GM12878 (cell line): ENCODE measurements around the gene OR2H1. TPM values are rescaled to one million over a fixed set of nuclear protein-coding genes. Genes with fewer than 3 reads are reported as not detected.

Source experiments
- ATAC-seq: fragments of 200-7000 bp; cut with Tn5 transposase; 3 replicates; pipeline ENCODE4 v1.9.1; 2020; ENCODE audit warnings: mild to moderate bottlenecking, moderate library complexity
- BruUV-seq: library from RNA; stranded (reverse); fragments of 400-500 nt; replicated peaks from 2 replicates; lab custom pipeline; 2021; lab: Mats Ljungman, UMichigan
- CTCF ChIA-PET: fragments of 300-600 bp; sonication (Branson Sonifier 250); formaldehyde crosslinking; extraction: SDS; loops from one replicate; lab custom pipeline; 2021; ENCODE audit warnings: inconsistent platforms; lab: Yijun Ruan, JAX
- POLR2A ChIA-PET: fragments of 350-600 bp; formaldehyde crosslinking; extraction: SDS; loops from one replicate; lab custom pipeline; 2021; ENCODE audit warnings: inconsistent platforms; lab: Charles Lee
- RAD21 ChIA-PET: fragments of 300-600 bp; sonication (Branson Sonifier 250); formaldehyde crosslinking; loops from one replicate; lab custom pipeline; 2023; ENCODE audit warnings: antibody characterized with exemption; ENCODE audit not compliant: unreplicated experiment; lab: Charles Lee
- SMC1A ChIA-PET: fragments of 300-600 bp; sonication (Branson Sonifier 250); formaldehyde crosslinking; loops from one replicate; lab custom pipeline; 2023; ENCODE audit not compliant: unreplicated experiment, uncharacterized antibody; lab: Charles Lee
- DNase-seq: peaks from one replicate; pipeline ENCODE4 v3.0.0-alpha.2; 2011; ENCODE audit warnings: low read depth, low spot score
- FAIRE-seq: peaks from 3 replicates; lab custom pipeline; 2011; peaks lifted over from hg19 to GRCh38; lab: Jason Lieb, UNC
- H2AFZ ChIP-seq: 2 replicates; pipeline ENCODE4 v1.6.0; 2011; ENCODE audit warnings: low read depth, low read length, control low read depth; ENCODE audit not compliant: control insufficient read depth
- H3K27ac ChIP-seq: 2 replicates; pipeline ENCODE4 v1.5.1; 2011; ENCODE audit warnings: control low read depth; ENCODE audit not compliant: control insufficient read depth, insufficient read depth
- H3K27me3 ChIP-seq, 2 experiments: replicated peaks in 1 of 2; 2 replicates each; pipeline versions ENCODE4 v1.6.0 to v1.6.1; 2011; ENCODE audit warnings: low read length in 1 of 2; ENCODE audit not compliant: control insufficient read depth in 2 of 2, insufficient read depth in 2 of 2
- H3K36me3 ChIP-seq, 2 experiments: 2 replicates each; pipeline ENCODE4 v1.5.1; 2011; ENCODE audit warnings: low read length in 1 of 2; ENCODE audit not compliant: control insufficient read depth in 2 of 2, insufficient read depth in 2 of 2
- H3K4me1 ChIP-seq: 2 replicates; pipeline ENCODE4 v1.6.1; 2011; ENCODE audit warnings: mild to moderate bottlenecking, low read length, moderate library complexity, mixed read lengths; ENCODE audit not compliant: control insufficient read depth, insufficient read depth
- H3K4me2 ChIP-seq: 2 replicates; pipeline ENCODE4 v1.6.0; 2011; ENCODE audit warnings: control low read depth; ENCODE audit not compliant: control insufficient read depth, insufficient read depth
- H3K4me3 ChIP-seq: fragments of 200-600 bp; sonication (generic); 2 replicates; pipeline ENCODE4 v1.5.1; 2016
- H3K79me2 ChIP-seq: 2 replicates; pipeline ENCODE4 v1.6.0; 2011; ENCODE audit warnings: low read length; ENCODE audit not compliant: control insufficient read depth, insufficient read depth
- H3K9ac ChIP-seq: 2 replicates; pipeline ENCODE4 v1.8.0; 2011; ENCODE audit warnings: low read length, control low read depth, mixed read lengths; ENCODE audit not compliant: control insufficient read depth, insufficient read depth
- H3K9me3 ChIP-seq: replicated peaks from 3 replicates; pipeline ENCODE4 v1.5.1; 2011; ENCODE audit warnings: mild to moderate bottlenecking, low read length; ENCODE audit not compliant: control insufficient read depth, insufficient read depth
- H4K20me1 ChIP-seq: 2 replicates; pipeline ENCODE4 v1.6.0; 2011; ENCODE audit not compliant: control insufficient read depth, insufficient read depth
- BMI1 ChIP-seq: fragments of 450-650 bp; IDR thresholded peaks from 2 replicates; pipeline ENCODE4 v1.6.1; 2016; ENCODE audit warnings: mild to moderate bottlenecking, moderate library complexity, borderline replicate concordance
- CHD4 ChIP-seq: fragments of 200-600 bp; sonication (generic); IDR thresholded peaks from 2 replicates; pipeline ENCODE4 v1.6.1; 2016; ENCODE audit warnings: mild to moderate bottlenecking
- EED ChIP-seq: sonication (generic); IDR thresholded peaks from 2 replicates; pipeline ENCODE4 v1.6.1; 2016; ENCODE audit warnings: antibody characterized with exemption, low read depth
- EZH2 ChIP-seq: IDR thresholded peaks from 2 replicates; pipeline ENCODE4 v1.6.1; 2012; ENCODE audit warnings: low read depth, mild to moderate bottlenecking, control low read depth, inconsistent platforms, low read length, borderline replicate concordance; ENCODE audit not compliant: control insufficient read depth
- FOXK2 ChIP-seq: fragments of 450-650 bp; IDR thresholded peaks from 2 replicates; pipeline ENCODE4 v1.6.1; 2017; ENCODE audit warnings: mild to moderate bottlenecking, moderate library complexity
- GABPA ChIP-seq: IDR thresholded peaks from 2 replicates; pipeline ENCODE4 v1.6.1; 2014; ENCODE audit warnings: antibody characterized with exemption, low read depth, mild to moderate bottlenecking, inconsistent platforms
- IKZF1 ChIP-seq: fragments of 450-650 bp; conservative IDR thresholded peaks from 2 replicates; pipeline ENCODE4 v1.6.1; 2017; ENCODE audit warnings: antibody characterized with exemption, mild to moderate bottlenecking
- KDM1A ChIP-seq: fragments of 200-600 bp; sonication (generic); IDR thresholded peaks from 2 replicates; pipeline ENCODE4 v1.6.1; 2016; ENCODE audit warnings: borderline replicate concordance
- RBBP5 ChIP-seq: fragments of 200-600 bp; sonication (generic); conservative IDR thresholded peaks from 2 replicates; pipeline ENCODE4 v1.6.1; 2016
- RCOR1 ChIP-seq: conservative IDR thresholded peaks from 2 replicates; pipeline ENCODE4 v1.6.1; 2012; ENCODE audit warnings: low read depth, low read length, improper control_type of control experiment
- STAT3 ChIP-seq: IDR thresholded peaks from 2 replicates; pipeline ENCODE4 v1.6.1; 2011; ENCODE audit warnings: low read depth, low read length, improper control_type of control experiment
- YBX1 ChIP-seq: fragments of 450-650 bp; IDR thresholded peaks from 2 replicates; pipeline ENCODE4 v1.6.1; 2016; ENCODE audit warnings: antibody characterized with exemption
- ZNF207 ChIP-seq: fragments of 450-650 bp; IDR thresholded peaks from 2 replicates; pipeline ENCODE4 v1.6.1; 2014; ENCODE audit warnings: antibody characterized with exemption, mild to moderate bottlenecking, borderline replicate concordance
- WGBS: methylation state at CpG from one replicate; pipeline ENCODE4 v1.1.6; 2016; ENCODE audit warnings: low lambda C conversion rate; ENCODE audit not compliant: insufficient replicate concordance, insufficient coverage; ENCODE audit errors: missing lambda C conversion rate; 5-methylcytosine and 5-hydroxymethylcytosine counted together
- in situ Hi-C: fragments of 300-500 bp; cut with MboI; formaldehyde crosslinking; loops from 9 replicates; pipeline ENCODE4 v1.14.3; 2018; ENCODE audit warnings: mixed read lengths
- intact Hi-C: fragments of 100-400 bp; cut with micrococcal nuclease; formaldehyde crosslinking; loops from one replicate; pipeline ENCODE4 v1.14.2; 2022; ENCODE audit not compliant: unreplicated experiment
- polyA plus RNA-seq, 11 experiments: library from polyadenylated mRNA; depleted of rRNA in 4 of 11; unstranded in 6 of 11; stranded (reverse) in 5 of 11; fragments of >200 nt; fragmentation: Nextera tagmentation in 4 of 11; fragmentation: Illumina TruSeq in 1 of 11; extraction: Ambion mirVana in 4 of 11; extraction: Trizol in 1 of 11; gene quantifications; 1 replicate in 1 of 11; 2 replicates in 10 of 11; pipeline versions ENCODE4 v1.2.1 to v1.2.3, GENCODE V29; 2011 to 2016; ENCODE audit warnings: inconsistent platforms in 2 of 11, missing spikeins in 2 of 11, low read depth in 1 of 11
- total RNA-seq, 4 experiments: library from RNA; depleted of rRNA in 3 of 4; stranded (reverse); fragments of >200 nt in 3 of 4; fragmentation: Illumina TruSeq in 1 of 4; extraction: Trizol in 1 of 4; gene quantifications; 2 replicates each; pipeline versions ENCODE4 v1.2.1 to v1.2.3, GENCODE V29; 2013 to 2021
- TF ChIP-seq, protein P1 (sequence below): fragments of 450-650 bp; IDR thresholded peaks from 2 replicates; pipeline ENCODE4 v1.6.1; 2017; ENCODE audit warnings: low read depth, mild to moderate bottlenecking, moderate library complexity
- TF ChIP-seq, protein P2 (sequence below): fragments of 450-650 bp; IDR thresholded peaks from 2 replicates; pipeline ENCODE4 v1.6.1; 2014; ENCODE audit warnings: mild to moderate bottlenecking
- TF ChIP-seq, protein P3 (sequence below): fragments of 150-350 bp; IDR thresholded peaks from 2 replicates; pipeline ENCODE4 v1.6.1; 2016; ENCODE audit warnings: low read depth, low read length

OR2H1 gene
- total and polyA plus RNA-seq, 10 of the 15 experiments (the other 5 are each of a cell fraction or from before 2014, with no cell fraction given), result not detected

DNA sequence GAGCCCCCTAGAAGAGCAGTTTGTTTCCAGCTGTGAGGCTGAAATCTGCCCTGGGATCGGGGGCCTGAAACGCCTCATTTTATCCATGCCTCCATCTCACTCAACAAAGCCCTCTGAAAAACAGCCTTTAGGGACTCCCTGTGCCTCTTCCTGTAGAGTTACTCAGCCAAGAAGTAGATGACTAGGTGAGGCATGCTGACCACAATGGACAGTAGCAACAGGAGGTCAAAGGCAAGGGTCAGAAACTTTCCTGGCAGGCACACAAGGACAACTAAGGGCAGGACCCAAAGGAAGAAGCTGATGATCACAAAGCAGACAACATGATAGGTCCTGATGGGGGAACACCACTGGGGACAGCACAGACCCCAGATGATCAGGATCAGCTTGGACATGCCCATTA is 18.0 kb downstream of the OR2H1 start (continued):
- TF ChIP-seq IKZF1, result no peak
- no peak for TF ChIP-seq FOXK2

DNA sequence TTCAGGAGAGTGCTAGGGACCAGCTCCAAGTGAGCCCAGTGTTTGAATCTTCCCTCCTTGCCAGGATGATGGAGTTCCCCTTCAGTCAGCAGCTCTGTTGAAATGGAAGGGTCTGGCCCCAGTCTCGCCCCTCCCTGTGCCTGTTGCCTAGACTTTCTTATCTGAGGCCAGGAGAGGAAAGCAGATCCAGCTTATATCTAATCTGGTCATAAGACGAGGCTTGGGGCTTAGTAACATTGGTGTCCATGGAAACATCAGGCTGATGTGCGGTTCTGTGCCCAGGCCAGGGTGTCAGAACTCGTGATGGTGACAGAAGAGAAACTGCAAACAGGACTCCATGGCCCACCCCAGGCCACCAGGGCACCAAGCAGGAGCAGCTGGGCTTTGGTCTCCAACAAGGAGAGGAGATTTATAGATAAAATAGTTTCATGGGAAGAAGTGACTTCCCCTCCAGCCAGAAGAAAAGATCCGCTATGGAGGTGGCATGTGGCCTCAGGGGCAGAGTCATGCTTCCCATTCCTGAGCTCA is 21.0 kb downstream of the OR2H1 start:
- no peak for DNase-seq
- H3K4me3 ChIP-seq, result no peak overlapping the region
- in situ Hi-C loops (no loop called here), intact Hi-C loops (no loop called here)
- no TSS peak for BruUV-seq
- H3K27ac ChIP-seq, result no peak overlapping the region
- ATAC-seq, result no peak
- H4K20me1 ChIP-seq, result no peaks in the 10 kb centered on the region
- POLR2A ChIA-PET, result no interaction called here
- H3K36me3 ChIP-seq, result no peaks in the 10 kb centered on the region
- RAD21 ChIA-PET, result no interaction called here
- no peaks in the 10 kb centered on the region for H3K4me1 ChIP-seq
- WGBS, result 15% methylated on average over 5 of the region's 5 CpGs
- no peak for FAIRE-seq
- CTCF ChIA-PET, result no interaction called here
- no peak overlapping the region for H2AFZ ChIP-seq
- H3K4me2 ChIP-seq, result no peak overlapping the region
- H3K9ac ChIP-seq, result no peak overlapping the region
- H3K27me3 ChIP-seq, result 0 out of 4 replicates have a peak, but pooled peaks cover 0 to 2% of the 10 kb centered on the region in 2 experiments
- H3K79me2 ChIP-seq, result no peaks in the 10 kb centered on the region
- SMC1A ChIA-PET, result no interaction called here
- TF ChIP-seq KDM1A (no peak), EZH2 (no peak), RCOR1 (no peak), BMI1 (no peak), ZNF207 (no peak), YBX1 (no peak), EED (no peak), CHD4 (no peak), STAT3 (no peak), GABPA (no peak), RBBP5 (no peak)
- TF ChIP-seq, protein P1, sequence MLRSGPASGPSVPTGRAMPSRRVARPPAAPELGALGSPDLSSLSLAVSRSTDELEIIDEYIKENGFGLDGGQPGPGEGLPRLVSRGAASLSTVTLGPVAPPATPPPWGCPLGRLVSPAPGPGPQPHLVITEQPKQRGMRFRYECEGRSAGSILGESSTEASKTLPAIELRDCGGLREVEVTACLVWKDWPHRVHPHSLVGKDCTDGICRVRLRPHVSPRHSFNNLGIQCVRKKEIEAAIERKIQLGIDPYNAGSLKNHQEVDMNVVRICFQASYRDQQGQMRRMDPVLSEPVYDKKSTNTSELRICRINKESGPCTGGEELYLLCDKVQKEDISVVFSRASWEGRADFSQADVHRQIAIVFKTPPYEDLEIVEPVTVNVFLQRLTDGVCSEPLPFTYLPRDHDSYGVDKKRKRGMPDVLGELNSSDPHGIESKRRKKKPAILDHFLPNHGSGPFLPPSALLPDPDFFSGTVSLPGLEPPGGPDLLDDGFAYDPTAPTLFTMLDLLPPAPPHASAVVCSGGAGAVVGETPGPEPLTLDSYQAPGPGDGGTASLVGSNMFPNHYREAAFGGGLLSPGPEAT, result no peak
- TF ChIP-seq, protein P2, sequence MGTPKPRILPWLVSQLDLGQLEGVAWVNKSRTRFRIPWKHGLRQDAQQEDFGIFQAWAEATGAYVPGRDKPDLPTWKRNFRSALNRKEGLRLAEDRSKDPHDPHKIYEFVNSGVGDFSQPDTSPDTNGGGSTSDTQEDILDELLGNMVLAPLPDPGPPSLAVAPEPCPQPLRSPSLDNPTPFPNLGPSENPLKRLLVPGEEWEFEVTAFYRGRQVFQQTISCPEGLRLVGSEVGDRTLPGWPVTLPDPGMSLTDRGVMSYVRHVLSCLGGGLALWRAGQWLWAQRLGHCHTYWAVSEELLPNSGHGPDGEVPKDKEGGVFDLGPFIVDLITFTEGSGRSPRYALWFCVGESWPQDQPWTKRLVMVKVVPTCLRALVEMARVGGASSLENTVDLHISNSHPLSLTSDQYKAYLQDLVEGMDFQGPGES, result no peak
- TF ChIP-seq, protein P3, sequence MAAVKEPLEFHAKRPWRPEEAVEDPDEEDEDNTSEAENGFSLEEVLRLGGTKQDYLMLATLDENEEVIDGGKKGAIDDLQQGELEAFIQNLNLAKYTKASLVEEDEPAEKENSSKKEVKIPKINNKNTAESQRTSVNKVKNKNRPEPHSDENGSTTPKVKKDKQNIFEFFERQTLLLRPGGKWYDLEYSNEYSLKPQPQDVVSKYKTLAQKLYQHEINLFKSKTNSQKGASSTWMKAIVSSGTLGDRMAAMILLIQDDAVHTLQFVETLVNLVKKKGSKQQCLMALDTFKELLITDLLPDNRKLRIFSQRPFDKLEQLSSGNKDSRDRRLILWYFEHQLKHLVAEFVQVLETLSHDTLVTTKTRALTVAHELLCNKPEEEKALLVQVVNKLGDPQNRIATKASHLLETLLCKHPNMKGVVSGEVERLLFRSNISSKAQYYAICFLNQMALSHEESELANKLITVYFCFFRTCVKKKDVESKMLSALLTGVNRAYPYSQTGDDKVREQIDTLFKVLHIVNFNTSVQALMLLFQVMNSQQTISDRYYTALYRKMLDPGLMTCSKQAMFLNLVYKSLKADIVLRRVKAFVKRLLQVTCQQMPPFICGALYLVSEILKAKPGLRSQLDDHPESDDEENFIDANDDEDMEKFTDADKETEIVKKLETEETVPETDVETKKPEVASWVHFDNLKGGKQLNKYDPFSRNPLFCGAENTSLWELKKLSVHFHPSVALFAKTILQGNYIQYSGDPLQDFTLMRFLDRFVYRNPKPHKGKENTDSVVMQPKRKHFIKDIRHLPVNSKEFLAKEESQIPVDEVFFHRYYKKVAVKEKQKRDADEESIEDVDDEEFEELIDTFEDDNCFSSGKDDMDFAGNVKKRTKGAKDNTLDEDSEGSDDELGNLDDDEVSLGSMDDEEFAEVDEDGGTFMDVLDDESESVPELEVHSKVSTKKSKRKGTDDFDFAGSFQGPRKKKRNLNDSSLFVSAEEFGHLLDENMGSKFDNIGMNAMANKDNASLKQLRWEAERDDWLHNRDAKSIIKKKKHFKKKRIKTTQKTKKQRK, result no peak
- H3K9me3 ChIP-seq, result no peaks in the 10 kb centered on the region
